Measurements from ENCODE around the gene KCNB1.
A peak's percentile ranks its signal among the peaks of the same experiment; 100 is the strongest.

KCNB1 gene

DNA sequence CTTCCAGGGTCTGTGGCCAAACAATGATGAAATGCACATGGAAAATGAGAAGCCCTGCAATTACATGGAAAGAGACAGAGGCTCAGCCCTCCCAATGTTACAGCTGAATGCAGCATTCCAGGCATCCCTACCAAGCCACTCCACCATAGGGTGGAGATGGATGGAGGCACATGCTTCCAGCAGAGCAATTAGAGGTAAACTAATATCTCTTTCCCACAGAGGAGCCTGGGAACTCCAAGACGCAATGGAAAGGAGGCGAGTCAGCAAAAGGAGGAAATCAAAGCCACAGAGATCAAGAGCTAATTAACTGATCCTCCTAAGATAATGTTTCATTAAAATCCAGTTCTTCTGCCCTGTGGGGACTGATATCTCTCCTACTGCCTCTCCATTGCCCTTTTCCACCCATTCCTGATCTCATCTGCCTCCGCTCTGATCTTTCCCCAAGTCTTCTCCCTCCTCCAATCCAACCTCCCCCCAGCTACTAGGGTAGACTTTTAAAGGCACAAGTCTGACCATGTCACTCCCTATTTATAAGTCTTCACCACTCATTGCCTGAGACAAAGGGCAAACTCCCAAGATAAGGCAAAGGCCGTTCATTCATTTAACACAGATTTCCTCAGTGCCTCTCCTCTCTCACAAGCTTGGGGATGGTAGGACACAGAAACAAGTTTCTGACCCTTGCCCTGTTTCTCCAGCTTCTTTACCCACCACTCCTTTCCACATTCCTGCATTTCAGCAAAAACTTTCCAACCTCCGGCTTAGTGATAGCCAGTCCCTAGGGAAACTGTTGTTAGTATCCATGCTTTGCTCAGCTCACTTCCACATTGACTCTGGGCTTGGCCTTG, 14.3 kb upstream of the KCNB1 start:
- DNase-seq: no peak

GRCh38 chr20:49496043-49496442, 13.6 kb upstream of the KCNB1 start:
- DNase-seq: no peak

DNA sequence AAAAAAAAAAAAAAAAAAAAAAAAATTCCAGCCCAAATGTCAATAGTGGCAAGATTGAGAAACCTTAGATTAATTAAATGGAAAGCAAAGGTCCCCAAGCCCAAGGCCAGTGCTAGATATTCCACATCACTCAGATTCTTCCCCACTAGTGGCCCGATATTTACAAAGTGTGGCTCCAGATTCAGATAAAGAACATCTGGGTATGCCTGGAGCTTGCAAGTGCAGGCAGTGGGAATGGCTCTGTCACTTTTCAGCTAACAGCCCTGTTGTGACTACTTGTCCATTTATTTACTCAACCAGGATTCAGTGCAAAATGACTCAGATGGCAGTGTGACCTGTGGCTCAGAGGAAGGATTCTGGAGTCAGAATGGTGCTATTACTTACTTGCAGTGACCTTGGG, 8.2 kb upstream of the KCNB1 start:
- DNase-seq: no peak

DNA sequence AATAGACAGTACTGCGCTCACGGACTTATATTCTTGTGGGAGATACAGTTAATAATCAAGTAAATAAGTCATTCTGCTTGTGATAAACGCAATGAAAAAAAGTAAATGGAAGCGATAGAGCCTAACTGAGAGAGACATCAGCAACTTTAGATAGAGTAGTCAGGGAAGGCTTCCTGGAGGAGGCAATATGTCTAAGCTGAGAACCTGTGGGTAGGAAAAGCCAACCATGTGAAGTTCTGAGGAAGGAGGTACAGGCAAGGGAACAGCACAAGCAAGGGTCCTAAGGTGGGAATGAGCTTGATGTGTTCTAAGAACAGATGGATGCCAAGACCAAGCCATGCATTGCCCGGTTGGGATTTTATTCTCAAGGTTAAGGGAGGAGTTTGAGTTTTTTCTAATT, 7.2 kb upstream of the KCNB1 start:
- no peak for DNase-seq

GRCh38 chr20:49486064-49486463, 3.6 kb upstream of the KCNB1 start:
- DNase-seq: no peak

GRCh38 chr20:49485563-49485962, 3.1 kb upstream of the KCNB1 start:
- DNase-seq: no peak

- peak; percentile 59 for DNase-seq
Observed at GRCh38 chr20:49484180-49485140, 2.0 kb upstream of the KCNB1 start.

DNA sequence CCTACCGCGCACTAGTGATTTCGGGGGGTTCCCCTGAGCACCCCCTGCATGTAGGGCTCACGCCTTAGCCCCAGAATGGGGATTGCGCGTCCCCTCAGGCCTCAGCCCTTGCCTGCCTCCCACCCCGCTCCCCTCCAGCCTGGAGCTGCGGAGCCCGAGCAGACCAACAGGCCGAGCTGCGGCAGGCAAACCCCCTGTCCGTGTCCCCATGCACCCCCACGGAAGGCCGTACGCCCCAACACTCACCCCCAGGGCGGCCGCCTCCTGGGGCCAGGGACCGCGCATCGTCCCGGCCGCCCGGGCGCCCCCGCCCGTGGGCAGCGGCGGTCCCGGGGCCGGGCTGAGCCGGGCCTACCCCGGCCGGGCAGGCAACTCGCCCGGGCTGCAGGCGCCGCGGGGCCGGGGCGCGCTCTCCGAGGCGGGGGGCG, 1.2 kb upstream of the KCNB1 start:
- no peak for DNase-seq

- DNase-seq: no peak
Observed at GRCh38 chr20:49483018-49483695, 689 bp upstream of the KCNB1 start.

- DNase-seq: no peak
Observed at GRCh38 chr20:49482173-49482572, 295 bp downstream of the KCNB1 start.

DNA sequence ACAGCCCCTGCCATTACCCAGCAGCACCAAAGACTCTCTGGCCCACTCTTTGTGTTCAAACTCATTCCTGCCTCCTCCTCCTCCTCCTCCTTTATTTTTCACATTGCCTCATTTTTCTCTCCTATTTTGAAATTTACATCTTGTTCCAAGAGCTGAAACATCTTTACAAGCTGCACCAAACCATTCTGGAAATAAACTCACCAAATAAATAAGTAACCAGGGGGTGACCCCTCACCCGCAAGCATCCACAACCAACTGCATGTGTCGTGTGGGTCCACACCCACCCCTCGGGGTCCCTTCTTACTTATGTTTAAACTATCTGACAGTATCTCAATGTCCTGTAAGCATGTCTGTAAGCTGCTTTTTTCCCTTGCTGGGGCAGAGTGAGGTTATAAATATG, 1.4 kb downstream of the KCNB1 start:
- no peak for DNase-seq

- no peak for DNase-seq
Observed at GRCh38 chr20:49480236-49480635, 2.2 kb downstream of the KCNB1 start.

GRCh38 chr20:49479785-49480184, 2.7 kb downstream of the KCNB1 start:
- no peak for DNase-seq

DNA sequence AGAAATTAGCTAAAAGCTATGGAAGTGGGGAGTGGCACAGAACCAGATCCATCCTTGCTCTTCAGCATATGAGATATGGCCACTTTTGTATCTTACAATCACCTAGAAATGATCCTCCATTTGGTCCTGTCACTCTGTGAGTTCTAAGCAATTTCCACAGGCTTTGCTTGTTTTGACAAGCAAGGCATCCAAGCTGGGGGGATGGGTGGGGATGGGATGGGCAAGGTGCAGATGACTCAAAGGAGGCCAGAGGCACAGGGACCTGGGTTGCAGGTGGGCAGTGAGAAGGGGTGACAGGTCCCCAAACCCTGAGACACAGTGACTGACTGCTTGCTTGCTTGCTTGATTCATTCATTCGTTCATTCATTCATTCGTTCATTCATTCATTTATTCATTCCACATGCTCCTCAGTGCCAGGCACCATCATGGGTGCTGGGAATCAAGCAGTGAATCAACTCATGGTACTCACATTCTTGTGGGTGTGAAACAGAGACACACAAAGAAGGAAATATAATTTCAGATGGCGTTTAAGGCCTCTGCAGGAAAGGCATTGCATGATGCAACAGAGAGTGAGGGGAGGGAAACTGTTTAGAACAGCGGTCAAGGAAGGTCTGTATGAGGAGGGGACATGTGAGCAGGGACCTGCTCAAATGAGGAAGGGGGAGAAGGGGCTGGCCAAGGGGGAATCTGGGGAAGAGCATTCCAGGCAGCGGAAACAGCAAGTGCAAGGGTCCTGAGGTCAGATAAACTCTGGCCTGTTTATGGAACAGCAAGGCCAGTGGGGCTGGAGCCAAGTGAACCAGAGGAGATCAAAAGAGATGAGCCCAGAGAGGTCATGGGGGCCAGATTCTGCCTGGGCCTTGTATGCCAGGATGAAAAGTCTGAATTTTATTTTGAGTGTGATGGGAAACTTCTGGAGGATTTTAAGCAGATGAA, 3.4 kb downstream of the KCNB1 start:
- no peak for DNase-seq

- no peak for DNase-seq
Observed at GRCh38 chr20:49478266-49478665, 4.2 kb downstream of the KCNB1 start.

DNA sequence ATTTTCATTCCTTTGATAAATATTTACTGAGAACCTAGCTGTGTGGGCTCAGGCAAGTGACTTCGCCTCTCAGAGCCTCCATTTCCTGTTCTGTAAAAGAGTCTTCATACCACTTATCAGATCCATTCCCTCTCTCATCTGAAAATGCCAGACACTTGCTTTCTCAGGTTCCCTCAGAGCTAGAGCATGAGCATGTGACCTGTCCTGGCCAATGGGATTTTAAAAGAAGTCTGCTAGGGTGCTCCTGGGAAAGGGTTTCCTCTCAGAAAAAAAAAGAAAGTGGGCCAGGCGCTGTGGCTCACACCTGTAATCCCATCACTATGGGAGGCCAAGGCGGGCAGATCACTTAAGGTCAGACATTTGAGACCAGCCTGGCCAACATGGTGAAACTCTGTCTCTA, 5.3 kb downstream of the KCNB1 start:
- peak; percentile 56 for DNase-seq

- no peak for DNase-seq
Observed at GRCh38 chr20:49476016-49476355, 6.5 kb downstream of the KCNB1 start.

- no peak for DNase-seq
Observed at GRCh38 chr20:49475292-49476015, 7.0 kb downstream of the KCNB1 start.

GRCh38 chr20:49471397-49471796, 11.1 kb downstream of the KCNB1 start:
- DNase-seq: no peak

- no peak for DNase-seq
Observed at GRCh38 chr20:49470922-49471321, 11.5 kb downstream of the KCNB1 start.

GRCh38 chr20:49469060-49469459, 13.4 kb downstream of the KCNB1 start:
- no peak for DNase-seq

DNA sequence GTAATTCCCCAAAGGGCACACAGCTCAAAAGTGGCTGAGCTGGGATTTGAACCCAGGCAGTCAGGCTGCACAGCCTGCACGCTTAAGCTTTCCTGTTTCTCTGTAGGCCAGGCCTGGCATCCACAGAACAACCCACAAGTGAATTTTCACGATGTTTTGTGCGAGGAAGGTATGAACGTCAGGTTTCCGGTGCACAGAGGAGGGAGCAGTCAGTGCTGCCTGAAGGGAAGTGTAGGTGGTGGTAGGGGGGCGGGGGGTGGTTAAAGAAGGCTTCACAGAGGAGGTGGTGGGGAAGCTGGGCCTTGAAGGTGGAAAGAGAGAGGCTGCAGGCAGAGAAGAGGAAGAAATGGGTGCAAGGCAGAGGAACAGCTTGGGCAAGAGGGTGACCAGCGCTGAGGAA, 14.1 kb downstream of the KCNB1 start:
- no peak for DNase-seq

Data from NCI-H2029 treated with DMSO at 0.1 percent for 48 hours (cell line).